Right ventricle myocardium inferior (tissue), 1 donor: ENCODE data around the gene TACR1. TPM values are rescaled to one million over a fixed set of nuclear protein-coding genes. Genes with fewer than 3 reads are reported as not detected.
"Not testable (repeated sequence)": the region's sequence is repeated elsewhere in the genome, so short reads cannot be mapped to it uniquely, and the experiment has no call there.

Source experiments
- ATAC-seq: fragments of 200-7000 bp; cut with Tn5 transposase; one replicate; pipeline ENCODE4 v1.9.1; 2020; ENCODE audit warnings: mild to moderate bottlenecking, moderate library complexity
- DNase-seq: peaks from one replicate; pipeline ENCODE4 v3.0.0; 2021; ENCODE audit errors: missing footprints
- intact Hi-C: fragments of 100-400 bp; cut with DNase I; formaldehyde crosslinking; loops from one replicate; pipeline ENCODE4 v1.11.0; 2022
- total RNA-seq: library from RNA; stranded (reverse); fragmentation: NEBNext Ultra II Directional; extraction: Animal tissue kit (Norgen Biotek cat#: 25700); gene quantifications from one replicate; pipeline ENCODE4 v1.2.1, GENCODE V29; 2021
- donor health status: DM: no; HTN: yes; CAD: no; lungs with severe emphysema.

TACR1 gene
- total RNA-seq, 1 donor from 2014 or later, result not detected

DNA sequence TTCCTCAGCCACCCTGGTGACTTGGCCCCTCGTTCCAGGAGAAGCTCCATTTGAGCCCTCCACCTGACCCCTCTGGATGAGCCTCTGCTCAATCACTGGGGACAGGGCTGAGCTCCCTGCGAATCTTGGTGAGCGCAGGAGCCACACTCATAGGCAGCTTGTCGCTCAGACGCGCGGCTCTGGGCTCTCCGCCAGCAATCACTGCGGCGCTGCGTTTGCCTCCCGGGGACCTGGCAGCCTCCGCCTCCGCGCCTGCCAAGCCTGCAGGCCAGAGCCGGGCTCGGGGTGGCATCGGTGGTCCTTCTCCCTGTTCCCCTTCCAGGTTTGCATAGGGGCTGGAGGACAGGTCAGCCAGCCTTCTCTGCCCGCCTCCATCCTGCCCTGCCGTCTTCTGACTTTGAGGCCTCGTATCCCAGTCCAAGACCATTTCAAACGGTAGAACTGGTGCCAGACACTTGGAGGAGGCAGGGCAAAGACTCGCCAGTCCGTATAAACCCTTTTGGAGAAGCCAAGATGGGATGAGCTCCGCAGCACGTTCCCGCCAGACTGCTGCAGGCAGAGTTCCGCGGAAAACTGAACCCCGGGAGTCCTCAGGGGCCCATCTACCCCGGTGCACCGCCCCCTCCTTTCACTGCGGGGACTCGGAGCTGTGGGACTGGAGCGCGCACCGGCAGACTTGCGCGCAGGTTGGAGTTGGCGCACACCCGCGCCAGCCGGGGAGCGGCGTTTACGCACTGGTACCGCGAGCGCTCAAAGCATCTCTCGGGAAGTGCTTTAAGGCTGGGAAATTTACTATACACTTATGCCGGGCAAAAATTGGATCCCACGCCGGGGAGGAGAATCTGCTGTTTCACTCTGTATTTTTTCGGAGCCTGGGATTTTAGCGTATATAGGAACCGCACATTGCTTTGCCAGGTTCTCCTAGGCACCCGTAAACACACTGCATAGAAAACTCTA, 1.1 kb upstream of the TACR1 start:
- intact Hi-C loops, result no loop called here
- ATAC-seq (peak; percentile 81), DNase-seq (peak; percentile 68)

- intact Hi-C loops, result no loop called here
- DNase-seq (no peak), ATAC-seq (no peak)
These were observed 4.1 kb downstream of the TACR1 start for GRCh38 chr2:75195076-75195691.

DNA sequence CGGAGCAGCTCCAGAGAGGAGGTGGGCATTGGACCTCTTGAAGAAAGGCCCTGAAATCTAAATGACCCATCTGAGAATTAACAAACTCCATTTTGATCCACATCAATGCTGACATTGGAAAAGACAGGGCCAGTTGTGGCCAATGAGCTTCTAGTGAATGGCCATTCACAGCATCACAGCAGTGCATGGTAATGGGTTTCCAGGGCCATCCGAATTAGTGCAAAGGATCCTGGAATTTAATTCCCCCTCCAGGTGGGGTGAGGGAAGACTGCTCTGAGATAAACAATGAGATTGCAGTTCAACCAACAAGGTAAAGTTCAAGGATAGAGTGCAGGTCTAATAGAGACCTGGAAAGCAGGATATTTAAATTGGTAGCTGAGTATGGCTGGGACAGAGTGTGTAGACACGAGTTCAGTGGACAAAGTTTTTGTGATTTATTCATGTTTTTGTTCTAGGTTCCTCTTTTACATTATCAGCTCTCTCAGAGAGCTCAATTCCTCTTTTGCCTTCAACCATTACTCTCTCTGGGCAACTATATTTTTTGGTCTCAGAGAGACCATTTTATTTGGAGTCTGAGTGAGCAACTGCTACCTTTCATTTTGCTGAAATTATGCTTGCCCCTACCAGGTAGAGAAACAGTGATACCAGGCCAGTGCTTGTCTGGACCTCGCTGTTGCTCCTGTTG, 5.0 kb downstream of the TACR1 start:
- intact Hi-C loops, result no loop called here
- DNase-seq (no peak), ATAC-seq (no peak)

GRCh38 chr2:75192496-75192895, 6.8 kb downstream of the TACR1 start:
- DNase-seq, result no peak
- intact Hi-C loops, result no loop called here
- ATAC-seq, result no peak

DNA sequence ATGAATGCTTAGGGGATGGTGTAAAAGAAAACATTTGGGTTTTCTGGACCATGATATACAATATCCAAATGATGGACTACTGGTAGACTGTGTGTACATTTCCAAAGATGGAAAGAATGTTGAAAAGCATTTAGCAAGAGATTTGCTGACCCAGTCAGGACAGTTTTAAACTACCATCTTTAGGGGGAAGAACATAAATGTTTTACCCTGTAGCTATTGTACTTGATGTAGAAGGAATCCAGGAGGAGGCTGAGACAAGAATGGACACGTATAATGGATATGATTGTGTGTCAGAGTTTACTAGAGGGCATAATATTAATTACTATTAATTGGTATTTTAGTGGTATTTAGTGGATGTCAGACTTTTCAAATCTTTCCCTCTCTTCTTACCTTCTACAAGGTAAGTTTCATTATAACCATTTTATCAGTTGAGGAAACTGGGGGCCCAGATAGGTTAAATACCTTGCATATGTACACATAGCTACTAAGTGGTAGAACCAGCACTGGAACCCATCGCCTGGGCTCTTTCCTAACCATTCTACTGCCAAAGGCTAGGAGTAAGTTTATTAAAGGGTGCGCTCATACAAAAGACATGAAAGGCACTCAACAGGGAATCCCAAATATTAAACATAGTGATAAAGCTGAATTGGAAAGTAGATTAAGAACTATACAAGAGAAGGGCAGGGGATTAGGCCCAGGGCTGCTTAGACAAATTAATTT, 8.9 kb downstream of the TACR1 start:
- DNase-seq (no peak), ATAC-seq (no peak)
- intact Hi-C loops, result no loop called here

- ATAC-seq, result no peak
These were observed 12.5 kb downstream of the TACR1 start for GRCh38 chr2:75186821-75187220.

GRCh38 chr2:75182606-75183005, 16.7 kb downstream of the TACR1 start:
- DNase-seq (no peak), ATAC-seq (no peak)
- intact Hi-C loops, result no loop called here

More at GRCh38 chr2:75186821-75187220, 12.5 kb downstream of the TACR1 start:
- intact Hi-C loops, result no loop called here
- DNase-seq, result no peak

DNA sequence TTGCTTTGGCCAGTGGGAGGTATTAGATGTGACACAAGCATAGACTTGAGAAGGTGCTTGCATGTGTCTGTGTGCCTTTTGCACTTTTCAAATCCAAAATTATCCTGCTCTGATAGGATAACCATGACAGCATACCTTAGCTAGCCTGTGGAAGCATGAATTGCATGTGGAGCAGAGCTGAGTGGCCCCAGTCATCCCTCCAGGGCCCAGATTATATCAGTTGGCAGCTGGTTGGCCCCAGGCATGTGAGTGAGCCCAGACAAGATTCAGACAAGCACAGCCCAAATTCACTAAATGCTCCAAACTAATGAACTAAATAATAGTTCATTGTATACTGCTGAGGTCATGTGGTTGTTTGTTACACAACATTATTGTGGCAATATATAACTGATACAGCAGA, 18.8 kb downstream of the TACR1 start:
- intact Hi-C loops, result no loop called here
- ATAC-seq (no peak), DNase-seq (no peak)

DNA sequence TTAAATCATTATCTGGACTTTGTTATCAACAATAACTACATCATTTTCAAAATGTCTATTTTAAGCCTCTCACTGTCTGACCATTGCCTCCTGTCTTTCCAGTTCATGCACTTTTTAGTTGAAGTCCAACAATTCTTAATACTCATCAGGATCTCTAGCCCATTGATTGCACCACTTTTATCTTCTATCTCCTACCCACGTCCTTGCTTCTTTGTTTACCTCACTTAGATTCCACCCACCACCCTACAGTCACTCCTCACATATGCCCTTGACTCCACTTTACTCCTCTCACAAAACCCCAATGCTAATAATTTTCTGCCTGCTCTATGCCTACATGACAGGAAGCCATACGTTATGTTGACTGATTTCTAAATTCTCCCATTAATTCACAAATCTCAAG, 21.9 kb downstream of the TACR1 start:
- no peak for DNase-seq
- intact Hi-C loops, result no loop called here
- no peak for ATAC-seq

GRCh38 chr2:75175456-75175855, 23.9 kb downstream of the TACR1 start:
- DNase-seq (no peak), ATAC-seq (no peak)
- intact Hi-C loops, result no loop called here

DNA sequence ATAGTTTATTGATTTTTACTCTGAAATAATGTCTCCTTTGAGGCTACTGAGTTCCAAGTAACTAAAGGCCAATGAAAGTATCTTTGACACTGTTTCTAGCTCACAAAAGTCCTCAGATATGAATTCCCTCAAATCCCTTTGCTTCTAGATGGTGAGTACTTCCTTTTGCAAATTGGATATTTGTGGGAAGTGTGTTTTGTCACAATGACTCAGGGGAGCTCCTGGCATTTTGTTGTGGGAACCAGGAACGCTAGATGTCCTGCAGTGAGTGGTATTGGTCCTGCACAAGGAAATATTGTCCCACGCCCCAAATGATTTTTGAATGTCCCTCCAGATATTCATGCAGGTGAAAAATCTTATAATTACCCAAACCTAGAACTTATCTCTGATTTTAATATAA, 24.3 kb downstream of the TACR1 start:
- DNase-seq (no peak), ATAC-seq (no peak)
- intact Hi-C loops, result no loop called here

- ATAC-seq, result no peak
- intact Hi-C loops, result no loop called here
- DNase-seq, result no peak
These were observed 24.8 kb downstream of the TACR1 start for GRCh38 chr2:75174519-75174918.

- ATAC-seq (no peak), DNase-seq (no peak)
- intact Hi-C loops, result no loop called here
These were observed 25.6 kb downstream of the TACR1 start for GRCh38 chr2:75173740-75174139.

GRCh38 chr2:75171423-75171822, 27.9 kb downstream of the TACR1 start:
- DNase-seq, intact Hi-C loops, ATAC-seq: not testable (repeated sequence)

DNA sequence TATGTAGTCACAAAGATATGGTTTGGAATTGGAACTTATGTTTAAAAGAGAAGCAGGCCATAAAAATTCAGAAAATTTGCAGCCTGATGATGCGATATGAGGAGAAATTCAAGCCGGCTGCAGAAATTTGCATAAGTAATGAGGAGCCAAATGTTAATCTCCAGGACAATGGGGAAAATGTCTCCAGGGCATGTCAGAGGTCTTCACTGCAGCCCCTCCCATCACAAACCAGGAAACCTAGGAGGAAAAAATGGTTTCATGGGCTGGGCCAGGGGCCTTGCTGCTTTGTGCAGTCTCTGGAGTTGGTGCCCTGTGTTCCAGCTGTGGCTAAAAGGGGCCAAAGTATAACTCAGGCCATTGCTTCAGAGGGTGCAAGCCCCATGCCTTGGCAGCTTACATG, 28.4 kb downstream of the TACR1 start:
- ATAC-seq (no peak), DNase-seq (no peak)
- intact Hi-C loops, result no loop called here

DNA sequence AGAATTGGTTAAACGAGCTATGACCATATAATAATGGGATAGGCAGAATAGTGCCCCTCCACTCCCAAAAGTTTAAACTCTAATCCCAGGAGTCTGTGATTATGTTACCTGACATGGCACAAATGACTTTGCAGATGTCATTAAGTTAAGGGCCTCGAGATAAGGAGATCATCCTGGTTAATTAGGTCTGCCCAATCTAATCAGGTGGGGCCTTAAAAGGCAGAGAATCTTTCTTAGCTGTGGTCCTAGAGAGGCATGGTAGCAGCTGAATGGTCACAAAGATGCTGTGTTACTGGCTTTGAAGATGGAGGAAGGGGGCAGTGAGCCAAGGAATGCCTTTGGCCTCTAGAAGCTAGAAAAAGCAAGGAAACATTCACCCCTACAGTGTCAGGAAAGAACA, 31.1 kb downstream of the TACR1 start:
- DNase-seq (no peak), ATAC-seq (no peak)
- intact Hi-C loops, result no loop called here

DNA sequence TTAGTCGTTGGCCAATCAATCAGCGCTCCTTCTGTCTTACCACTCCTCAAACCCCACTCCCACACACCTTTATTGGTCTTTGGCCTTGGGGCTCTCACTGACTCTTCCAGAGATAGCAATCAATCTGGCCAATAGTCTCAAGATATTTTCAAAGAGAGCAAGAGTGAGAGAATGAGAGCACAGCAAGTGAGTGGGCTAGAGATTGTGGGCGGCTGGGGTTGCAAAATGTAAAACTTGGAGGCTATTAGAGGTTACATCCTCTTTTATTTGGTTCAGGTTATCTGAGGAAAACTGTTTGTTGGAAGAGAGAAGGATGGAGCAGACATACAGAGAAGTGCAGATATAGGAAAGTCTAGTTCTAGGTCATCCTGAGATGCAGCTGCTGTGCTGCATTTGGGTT, 32.8 kb downstream of the TACR1 start:
- intact Hi-C loops, result no loop called here
- ATAC-seq (no peak), DNase-seq (no peak)

DNA sequence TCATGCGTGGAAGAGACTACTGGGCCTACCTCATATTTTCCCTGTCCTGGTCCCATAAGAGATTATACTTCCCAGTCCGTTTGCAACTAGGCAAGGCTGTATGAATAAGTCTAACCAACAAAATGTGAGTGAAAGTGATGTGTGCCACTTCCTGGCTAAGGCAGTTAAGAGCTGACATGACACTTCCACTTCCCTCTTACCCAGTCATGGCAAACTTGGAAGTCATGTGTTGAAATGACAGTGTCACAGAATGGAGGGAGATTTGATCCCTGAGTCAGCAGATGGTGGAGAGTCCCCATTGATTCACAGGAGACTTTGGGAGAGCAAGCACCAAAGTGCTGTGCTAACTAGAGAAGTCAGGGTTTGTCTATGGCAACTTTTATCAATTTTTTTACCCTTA, 36.4 kb downstream of the TACR1 start:
- no peak for ATAC-seq
- no peak for DNase-seq
- intact Hi-C loops, result no loop called here

- intact Hi-C loops, result no loop called here
- DNase-seq (no peak), ATAC-seq (no peak)
These were observed 37.1 kb downstream of the TACR1 start for GRCh38 chr2:75162259-75162658.
